ENCODE data around the gene HMX3. TPM values are rescaled to one million over a fixed set of nuclear protein-coding genes. Genes with fewer than 3 reads are reported as not detected.

Gene HMX3
- total and polyA plus RNA-seq, 2 donors (not counting 3 experiments of a cell fraction or from before 2014, with no cell fraction given) = not detected

DNA sequence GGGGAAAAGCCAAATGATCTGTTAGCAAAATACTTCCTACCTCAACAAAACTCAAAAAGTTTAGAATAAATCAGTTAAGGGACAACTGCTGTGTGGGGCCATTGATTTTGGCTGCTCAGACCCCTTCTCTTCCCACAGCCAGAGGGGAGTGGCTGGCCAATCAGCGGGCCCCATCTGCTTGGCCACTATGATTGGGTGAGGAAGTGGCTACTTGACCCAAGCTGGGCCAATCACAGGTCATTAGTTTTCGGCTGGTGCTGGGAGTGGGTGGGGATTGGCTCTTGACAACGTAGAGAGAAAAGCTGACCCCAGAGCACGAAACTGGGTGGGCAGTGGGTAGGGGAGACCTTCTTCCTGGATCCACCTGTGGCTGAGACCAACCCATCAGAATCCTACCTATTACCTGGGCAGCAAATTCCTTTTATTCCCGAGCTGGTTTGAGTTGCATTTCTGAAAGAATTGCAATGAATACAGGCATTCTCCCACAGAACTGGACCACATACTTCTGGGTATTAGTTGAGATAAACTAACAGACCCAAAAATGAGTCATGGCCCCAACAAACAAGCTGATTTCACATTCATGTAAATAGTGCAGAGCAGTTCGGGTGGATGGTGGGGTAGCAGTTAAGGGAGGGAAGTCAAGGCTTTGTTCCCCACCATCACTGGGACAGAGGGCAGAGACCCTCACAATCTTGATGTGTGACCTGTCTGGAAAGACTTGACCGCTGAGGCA is 35.6 kb upstream of the HMX3 start:
- no peak overlapping the region for H3K9ac ChIP-seq (replicated peaks; ENCODE audit: extremely low read depth, insufficient read depth, low read length)
- no peak overlapping the region for H3K27ac ChIP-seq (ENCODE audit: insufficient read depth, low read depth, low read length)
- DNase-seq (ENCODE audit: low read depth, low spot score) = no peak
- no peak overlapping the region for H2AFZ ChIP-seq (ENCODE audit: low read depth, low read length)
- no peaks in the 10 kb centered on the region for H3K79me2 ChIP-seq (ENCODE audit: control insufficient read depth, insufficient read depth, low read length)
- no peak overlapping the region for H3K4me2 ChIP-seq (ENCODE audit: insufficient read depth, low read length)
- CTCF ChIA-PET = no interaction called here
- intact Hi-C loops (cut with micrococcal nuclease) (no loop called here), dilution Hi-C loops (cut with MboI; ENCODE audit: extremely low pct_ligation_motif_present, low sequenced_read_pairs) (no loop called here)
- H3K9me3 ChIP-seq (replicated peaks; ENCODE audit: control insufficient read depth, insufficient read depth, low read length) = no peaks in the 10 kb centered on the region
- POLR2A ChIA-PET = no interaction called here
- H3K27me3 ChIP-seq (ENCODE audit: control insufficient read depth in 2 of 2, insufficient read depth in 2 of 2, low read length in 2 of 2) = no peaks in the 10 kb centered on the region
- no peaks in the 10 kb centered on the region for H3K36me3 ChIP-seq (ENCODE audit: control insufficient read depth in 2 of 2, extremely low read depth in 1 of 2, insufficient read depth in 2 of 2, low read length in 2 of 2)
- no peak for FAIRE-seq
- TF ChIP-seq GATA2 (IDR thresholded peaks at IDR 0.05; ENCODE audit: insufficient read depth, insufficient read length, low read depth, low read length) = no peak
- no peak for TF ChIP-seq POLR2A (IDR thresholded peaks at IDR 0.05; ENCODE audit: low read depth, low read length)
- no peak for TF ChIP-seq FOS (IDR thresholded peaks at IDR 0.05; ENCODE audit: borderline replicate concordance, insufficient read depth, low read length)
- no peak for TF ChIP-seq MYC (IDR thresholded peaks at IDR 0.05; ENCODE audit: low read depth, low read length)
- TF ChIP-seq, protein P1, sequence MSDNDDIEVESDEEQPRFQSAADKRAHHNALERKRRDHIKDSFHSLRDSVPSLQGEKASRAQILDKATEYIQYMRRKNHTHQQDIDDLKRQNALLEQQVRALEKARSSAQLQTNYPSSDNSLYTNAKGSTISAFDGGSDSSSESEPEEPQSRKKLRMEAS (IDR thresholded peaks at IDR 0.05; ENCODE audit: insufficient read depth, insufficient read length) = no peak
- no peak for TF ChIP-seq EZH2 (IDR thresholded peaks at IDR 0.05; ENCODE audit: borderline replicate concordance, low read depth, low read length, severe bottlenecking)
- TF ChIP-seq, protein P2, sequence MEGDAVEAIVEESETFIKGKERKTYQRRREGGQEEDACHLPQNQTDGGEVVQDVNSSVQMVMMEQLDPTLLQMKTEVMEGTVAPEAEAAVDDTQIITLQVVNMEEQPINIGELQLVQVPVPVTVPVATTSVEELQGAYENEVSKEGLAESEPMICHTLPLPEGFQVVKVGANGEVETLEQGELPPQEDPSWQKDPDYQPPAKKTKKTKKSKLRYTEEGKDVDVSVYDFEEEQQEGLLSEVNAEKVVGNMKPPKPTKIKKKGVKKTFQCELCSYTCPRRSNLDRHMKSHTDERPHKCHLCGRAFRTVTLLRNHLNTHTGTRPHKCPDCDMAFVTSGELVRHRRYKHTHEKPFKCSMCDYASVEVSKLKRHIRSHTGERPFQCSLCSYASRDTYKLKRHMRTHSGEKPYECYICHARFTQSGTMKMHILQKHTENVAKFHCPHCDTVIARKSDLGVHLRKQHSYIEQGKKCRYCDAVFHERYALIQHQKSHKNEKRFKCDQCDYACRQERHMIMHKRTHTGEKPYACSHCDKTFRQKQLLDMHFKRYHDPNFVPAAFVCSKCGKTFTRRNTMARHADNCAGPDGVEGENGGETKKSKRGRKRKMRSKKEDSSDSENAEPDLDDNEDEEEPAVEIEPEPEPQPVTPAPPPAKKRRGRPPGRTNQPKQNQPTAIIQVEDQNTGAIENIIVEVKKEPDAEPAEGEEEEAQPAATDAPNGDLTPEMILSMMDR (IDR thresholded peaks at IDR 0.05; ENCODE audit: extremely low read depth in 1 of 2, insufficient read depth in 1 of 2, low read depth in 1 of 2, low read length in 2 of 2) = no peak
- H3K4me1 ChIP-seq (ENCODE audit: control insufficient read depth, extremely low read depth, insufficient read depth, low read length) = no peaks in the 10 kb centered on the region
- BruUV-seq (replicated peaks) = no TSS peak
- H3K9me1 ChIP-seq (replicated peaks; ENCODE audit: control insufficient read depth, extremely low read depth, insufficient read depth, low read length) = no peaks in the 10 kb centered on the region
- no peaks in the 10 kb centered on the region for H4K20me1 ChIP-seq (replicated peaks; ENCODE audit: control insufficient read depth, extremely low read depth, insufficient read depth, low read length)
- no peak overlapping the region for H3K4me3 ChIP-seq (replicated peaks in 1 of 3; ENCODE audit: insufficient read depth in 1 of 3, low read depth in 1 of 3, low read length in 3 of 3)
